Midbrain (tissue), 1 donor: ENCODE measurements around the gene GRAMD1B.
"Not testable (repeated sequence)": the region's sequence is repeated elsewhere in the genome, so short reads cannot be mapped to it uniquely, and the experiment has no call there.

Experiments used
- DNase-seq: peaks from one replicate; lab custom pipeline; 2025; lab: John Stamatoyannopoulos, UW

GRAMD1B gene

DNA sequence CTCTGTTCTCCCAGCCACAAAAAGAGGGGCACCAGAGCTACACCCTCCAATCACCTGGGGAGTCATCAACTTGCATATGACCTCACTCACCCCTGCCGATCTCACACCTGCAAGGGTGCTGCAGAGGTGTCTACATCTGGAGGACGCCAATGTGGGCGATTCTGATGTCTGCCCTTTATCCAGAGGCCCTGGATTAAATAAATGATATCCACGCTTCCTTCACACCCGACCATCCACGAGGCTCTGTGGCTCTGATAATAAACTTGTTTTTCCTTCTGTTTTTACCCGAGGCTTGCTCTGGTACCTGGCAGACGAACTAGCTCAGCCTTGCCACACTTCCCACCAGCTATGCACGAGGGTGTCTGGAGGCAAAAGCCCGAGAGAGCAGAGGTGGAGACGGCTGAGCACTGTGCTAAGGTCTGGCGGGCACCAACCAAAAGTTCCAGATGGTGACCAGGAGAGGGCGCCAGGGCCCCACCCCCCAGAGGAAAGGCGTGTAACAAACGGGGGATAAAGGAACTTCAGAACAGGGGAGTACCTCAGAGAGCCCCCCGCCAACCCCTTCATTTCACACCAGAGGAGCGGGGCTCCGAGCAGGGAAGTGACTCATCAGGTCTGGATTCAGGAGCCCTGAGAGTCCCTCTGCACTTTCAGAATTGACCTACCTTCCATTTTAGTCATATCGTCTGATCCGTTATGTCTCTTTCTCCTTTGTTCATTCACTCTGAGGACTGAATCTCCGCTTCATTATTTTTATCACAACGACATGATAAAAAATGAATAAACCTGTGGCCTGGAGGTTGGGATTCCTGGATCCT lies 210.8 kb downstream of the GRAMD1B start:
- peak; percentile 18 for DNase-seq

DNA sequence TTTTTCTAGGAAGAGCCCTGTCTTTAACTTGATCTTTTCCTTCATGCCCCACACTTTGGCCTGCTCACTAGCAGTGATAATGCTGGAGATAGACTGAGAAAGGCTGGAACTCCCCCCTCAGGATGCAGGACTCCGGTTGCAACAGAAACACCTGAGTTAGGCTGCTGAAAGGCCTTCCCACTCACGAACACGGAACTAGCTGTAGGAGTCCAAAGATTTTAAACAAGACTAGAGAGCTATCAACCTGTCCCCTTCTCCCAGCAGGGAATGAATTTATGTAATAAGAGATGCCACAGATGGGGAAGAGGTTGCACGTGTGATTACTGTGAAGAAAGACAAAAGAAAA lies 211.4 kb downstream of the GRAMD1B start:
- no peak for DNase-seq

DNA sequence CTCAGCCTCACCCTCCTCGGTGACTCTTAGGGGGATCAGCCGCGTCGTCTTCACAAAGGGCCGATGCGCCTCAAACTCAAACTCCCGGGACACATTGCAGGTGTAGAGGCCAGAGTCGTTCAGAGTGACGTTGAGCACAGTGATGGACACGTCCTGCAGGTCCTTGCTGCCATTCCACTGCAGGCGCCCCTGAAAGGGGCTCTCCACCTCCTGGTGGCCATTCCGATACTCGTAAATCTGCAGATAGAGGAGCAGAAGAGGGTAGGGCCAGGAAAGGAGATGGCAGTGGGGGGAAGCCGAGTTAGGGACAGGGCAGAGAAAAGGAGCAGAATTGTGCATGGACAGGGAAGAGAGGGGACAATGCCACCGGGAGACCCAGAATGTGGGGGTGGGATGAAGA lies 212.4 kb downstream of the GRAMD1B start:
- no peak for DNase-seq

DNA sequence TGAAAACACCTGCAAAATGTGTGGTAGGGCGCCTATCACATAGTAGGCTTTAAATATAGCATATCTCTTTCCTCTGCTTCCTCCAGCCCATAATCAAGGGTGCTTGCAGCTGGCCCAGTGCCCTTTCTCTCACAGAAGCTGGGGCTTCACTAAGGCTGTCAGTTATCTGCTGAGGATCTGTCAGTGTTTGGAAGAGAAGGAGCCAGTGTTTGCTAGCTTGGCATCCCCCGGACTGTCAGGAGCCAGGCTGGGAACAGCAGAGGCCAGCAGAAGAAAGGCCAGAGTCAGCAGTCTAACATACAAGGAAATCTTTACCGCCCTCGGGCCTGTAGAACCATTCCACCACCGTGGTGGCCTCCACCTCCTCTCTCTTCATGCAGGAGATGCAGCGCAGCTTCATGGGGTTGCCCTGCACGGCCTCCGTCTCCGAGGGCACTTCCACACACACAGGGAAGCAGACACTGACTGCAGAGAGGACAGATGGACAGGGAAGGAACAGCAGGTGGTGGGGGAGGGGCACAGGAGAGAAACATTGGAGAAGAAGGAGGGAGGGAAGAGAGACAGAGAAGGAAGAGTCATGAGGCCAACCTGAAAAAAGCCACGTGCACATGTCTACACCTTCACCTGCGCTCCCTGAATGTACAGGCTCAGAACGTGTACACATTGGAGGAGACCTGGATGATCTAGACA lies 215.4 kb downstream of the GRAMD1B start:
- DNase-seq: no peak

DNA sequence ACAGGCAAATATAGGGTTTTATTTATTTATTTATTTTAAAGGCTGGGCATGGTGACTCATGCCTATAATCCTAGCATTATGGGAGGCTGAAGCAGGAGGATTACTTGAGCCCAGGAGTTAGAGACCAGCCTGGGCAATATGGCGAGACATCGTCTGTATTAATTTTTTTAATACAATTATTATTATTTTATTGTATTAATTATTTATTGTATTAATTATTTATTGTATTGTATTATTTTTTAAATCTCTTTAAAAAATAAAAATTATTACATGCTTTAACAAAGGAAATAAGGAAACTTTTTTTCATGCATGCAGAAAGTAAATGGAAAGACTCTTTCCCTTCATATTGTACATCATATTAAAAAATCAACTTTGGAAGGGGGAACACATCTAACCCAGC lies 220.8 kb downstream of the GRAMD1B start:
- no peak for DNase-seq

DNA sequence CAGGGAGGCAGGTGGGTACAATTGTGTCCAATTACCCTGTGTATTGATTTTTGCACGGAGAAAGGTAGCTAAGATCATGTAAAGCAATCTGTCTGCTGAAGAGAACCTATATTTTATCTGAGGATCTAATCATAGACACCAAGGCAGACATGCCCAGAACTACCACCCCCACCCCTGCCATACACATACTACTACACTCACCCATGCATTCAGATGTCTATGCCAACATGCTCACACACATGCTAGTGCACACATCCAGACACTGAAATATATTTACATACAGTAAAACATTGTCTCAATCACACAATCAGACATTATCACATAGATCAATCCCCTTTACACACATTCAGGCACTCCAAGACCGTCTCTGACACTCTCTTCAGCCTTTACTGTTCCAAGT lies 222.5 kb downstream of the GRAMD1B start:
- no peak for DNase-seq

DNA sequence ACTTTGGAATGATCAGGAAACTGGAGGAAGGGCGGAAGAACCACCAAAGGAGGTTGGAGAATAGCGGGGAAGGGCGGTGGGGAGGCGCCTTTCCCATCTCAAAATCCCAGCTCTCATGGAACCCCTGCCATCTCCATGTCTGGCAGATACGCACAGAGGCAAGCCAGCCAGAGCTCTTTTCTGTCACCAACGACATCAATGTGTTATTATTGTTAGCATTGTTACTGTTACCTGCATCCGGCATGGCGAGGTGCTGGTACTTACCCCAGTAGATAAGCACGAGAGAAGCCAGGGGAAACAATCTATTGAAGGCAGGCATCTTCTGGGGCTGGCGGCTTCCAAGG lies 223.4 kb downstream of the GRAMD1B start:
- no peak for DNase-seq

DNA sequence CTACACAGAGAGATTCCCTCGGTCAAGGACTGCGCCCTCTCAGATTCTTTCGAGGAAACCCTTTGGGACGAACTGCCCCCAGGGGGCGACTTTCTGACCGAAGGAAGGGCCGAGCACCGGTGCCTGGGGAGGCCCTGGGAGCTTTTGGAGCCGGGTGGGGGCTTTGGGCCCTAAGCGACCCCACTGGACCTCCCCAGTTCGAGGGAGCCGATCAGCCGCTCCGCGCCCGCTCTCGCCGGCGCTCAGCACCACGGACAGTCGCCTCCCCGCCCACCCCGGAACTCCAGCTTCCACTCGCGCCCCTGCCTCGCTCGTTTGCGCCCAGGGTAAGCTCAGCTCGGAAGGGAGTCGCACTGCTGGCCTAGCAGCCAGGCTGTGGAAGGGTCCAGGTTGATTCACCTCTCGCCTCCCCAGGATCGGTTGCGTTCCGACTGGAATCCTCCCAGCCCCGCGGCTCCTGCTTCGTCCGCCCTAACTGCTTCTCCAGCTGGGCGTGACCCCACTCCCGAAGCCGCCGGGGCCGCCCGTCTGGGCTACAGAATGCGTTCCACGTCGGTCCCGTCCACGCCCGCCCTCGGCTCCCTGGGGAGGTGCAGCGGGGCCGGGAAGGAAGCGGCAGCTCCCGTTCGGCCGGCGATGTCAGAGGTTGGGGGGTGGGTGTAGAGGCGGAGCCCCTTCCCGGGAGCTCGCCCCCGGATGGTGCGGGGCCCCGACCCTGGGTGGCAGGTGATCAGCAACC lies 223.9 kb downstream of the GRAMD1B start:
- DNase-seq: no peak

DNA sequence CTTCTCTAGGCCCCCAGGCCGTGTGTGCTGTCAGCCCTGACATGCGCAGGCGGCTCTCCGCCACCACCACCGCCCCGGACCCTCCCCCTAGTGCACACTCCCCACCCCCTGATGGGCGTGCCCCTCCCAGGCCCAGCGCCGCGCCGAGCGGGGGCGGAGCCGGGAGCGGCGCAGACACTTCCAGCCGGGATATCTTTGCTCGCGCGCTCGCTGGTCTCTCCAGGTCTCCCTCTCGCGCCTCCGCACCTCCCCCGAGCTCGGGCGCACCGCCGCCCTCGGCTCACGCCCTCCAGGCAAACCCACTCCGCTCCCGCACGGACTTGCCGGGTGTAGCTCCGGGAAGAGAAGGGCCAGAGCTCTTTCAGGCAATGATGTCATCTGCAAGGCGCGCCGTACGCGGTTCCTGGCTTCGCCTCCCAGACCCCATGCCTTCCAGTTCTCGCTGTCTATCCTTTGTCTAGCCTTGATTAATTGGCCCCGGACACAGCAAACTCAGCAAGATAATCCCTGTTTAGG lies 224.6 kb downstream of the GRAMD1B start, which contains the start of gene SCN3B:
Gene SCN3B (minus strand): TSS at position 59 of the 516 bp plus-strand sequence. CDS start 823 bp downstream, outside the sequence.
- DNase-seq: peak; percentile 55

DNA sequence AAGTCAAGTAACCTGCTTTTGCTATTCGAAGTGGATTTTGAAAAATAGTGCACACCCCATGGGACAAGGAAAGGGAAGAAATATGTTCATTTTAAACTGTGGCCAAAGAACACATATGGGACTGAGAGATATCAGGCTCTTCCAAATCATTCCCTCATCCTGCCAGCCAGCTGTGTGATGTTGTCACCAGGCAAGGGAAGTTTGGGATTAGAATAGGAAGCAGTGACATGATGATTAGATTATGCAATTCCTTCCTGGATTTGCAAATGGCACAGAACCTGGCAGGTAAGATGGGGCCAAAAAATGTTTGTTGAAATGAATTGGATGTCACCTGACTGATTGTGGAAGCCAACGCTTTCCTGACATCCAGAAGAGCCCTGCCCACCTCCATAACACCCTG lies 229.2 kb downstream of the GRAMD1B start:
- no peak for DNase-seq

DNA sequence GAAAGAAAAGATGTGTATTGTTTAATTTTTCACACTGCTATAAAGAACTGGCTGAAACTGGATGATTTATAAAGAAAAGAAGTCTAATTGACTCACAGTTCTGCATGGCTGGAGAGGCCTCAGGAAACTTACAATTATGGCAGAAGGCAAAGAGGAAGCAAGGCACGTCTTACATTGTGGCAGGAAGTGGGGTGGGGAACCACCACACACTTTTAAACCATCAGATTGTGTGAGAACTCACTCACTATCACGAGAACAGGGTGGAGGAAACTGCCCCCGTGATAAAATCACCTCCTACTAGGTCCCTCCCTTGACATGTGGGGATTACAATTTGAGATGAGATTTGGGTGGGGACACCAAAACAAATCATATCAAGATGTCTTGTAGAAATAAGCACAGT lies 229.9 kb downstream of the GRAMD1B start:
- DNase-seq: not testable (repeated sequence)

DNA sequence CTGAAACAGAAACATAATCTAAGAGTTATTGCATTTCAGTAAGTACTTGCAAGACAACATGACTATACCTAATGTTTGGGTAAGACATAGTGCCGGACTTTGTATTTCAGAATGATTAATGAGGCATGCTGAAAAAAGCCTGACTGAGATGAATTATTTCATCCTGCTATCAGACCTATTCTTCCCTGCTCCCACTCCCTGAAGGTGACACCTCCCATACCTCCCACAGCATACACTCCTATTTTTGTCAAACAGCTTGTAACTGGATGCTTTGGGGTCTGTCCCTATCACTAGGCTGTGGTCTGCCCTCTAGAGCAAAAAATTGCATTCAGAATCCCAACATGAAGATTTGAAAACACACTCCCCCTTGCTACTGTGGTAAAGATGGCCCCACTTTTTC lies 235.2 kb downstream of the GRAMD1B start:
- no peak for DNase-seq

DNA sequence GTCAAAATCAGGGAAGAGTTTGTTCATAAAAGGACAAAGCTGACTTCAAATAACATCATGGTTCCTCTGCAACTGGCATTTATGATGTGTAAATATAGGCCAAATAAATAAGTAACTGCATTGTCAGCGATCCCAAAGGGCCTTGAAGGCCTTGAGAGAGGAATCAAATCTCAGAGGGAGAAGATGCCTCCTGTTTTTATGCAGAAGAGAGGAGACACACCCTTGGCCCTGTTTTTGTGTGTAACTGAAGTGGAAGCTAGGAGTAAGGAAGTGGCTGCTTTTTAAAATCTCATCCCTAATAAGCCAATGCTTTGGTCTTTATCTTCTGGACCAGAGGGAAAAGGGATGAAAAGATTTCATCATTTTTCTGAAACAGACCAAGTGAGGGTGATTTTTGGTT lies 240.0 kb downstream of the GRAMD1B start:
- no peak for DNase-seq

DNA sequence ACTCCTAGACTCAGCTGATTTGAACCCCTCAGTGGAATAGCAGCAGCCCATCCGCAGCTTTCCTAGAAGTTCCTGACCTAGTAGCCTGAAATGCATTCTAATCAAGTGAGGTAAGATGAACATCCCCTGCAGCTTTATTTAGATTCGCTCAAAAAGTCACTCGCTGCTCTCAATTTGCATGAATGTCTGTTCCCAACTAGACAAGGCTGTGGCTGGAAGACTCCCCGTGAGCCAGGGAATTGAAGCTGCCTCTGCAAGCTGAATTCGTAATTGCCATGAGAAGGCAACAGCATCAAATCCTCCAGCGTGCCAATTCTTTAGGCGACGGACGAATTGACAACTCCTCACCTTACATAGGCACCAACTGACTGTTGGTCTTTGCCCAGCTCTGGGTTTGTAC lies 241.5 kb downstream of the GRAMD1B start:
- DNase-seq: no peak

DNA sequence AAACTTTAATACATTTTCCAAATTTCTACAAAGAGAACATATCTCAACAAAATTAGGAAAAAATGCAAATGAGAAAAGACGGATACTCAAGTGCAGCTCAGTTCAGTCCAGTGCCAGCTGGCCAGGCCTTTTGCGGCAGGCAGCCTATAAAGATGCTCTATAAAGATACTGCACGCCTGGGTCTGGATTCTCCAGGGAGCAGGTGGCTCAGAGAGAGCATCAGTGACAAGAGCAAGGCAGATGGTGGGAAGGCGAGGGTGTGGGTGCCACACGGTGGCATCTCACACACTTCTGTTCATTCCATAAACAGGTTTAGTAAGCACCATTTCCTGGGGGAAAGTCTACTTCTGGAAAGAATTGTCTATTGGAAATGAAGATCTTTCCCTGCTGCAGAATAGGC lies 242.5 kb downstream of the GRAMD1B start:
- no peak for DNase-seq

DNA sequence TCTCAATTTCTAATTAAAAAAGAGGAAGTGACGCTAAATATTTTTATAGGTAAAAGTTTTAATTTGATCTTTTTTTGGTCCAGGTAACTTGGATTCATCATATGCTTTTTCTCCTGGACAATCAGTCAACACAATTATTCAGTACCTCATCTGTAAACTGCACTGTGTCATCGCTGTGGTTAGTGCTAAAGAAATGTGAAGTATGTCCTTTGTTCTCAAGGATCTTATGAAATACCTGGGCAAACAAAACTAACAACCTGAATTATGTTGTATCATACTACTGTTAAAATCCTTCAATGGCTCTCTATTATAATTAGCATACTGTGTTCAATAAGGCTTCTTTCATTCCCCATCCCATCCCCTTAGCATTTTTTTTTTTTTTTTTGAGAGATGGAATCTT lies 244.2 kb downstream of the GRAMD1B start:
- DNase-seq: no peak
